GM19240 (cell line): ENCODE measurements around the gene PRDX5.

Source experiments
- DNase-seq: peaks from one replicate; pipeline ENCODE4 v3.0.0; 2011; ENCODE audit warnings: low spot score; ENCODE audit not compliant: insufficient read length

The PRDX5 gene

GRCh38 chr11:64317961-64318765 lies at the start of gene PRDX5:
TSS of gene PRDX5 (plus strand) at chr11:64318121. CDS start at chr11:64318216, 95 bp downstream.
- peak; percentile 92 for DNase-seq

GRCh38 chr11:64268893-64269539 lies 48.9 kb upstream of the PRDX5 start:
- no peak for DNase-seq

DNA sequence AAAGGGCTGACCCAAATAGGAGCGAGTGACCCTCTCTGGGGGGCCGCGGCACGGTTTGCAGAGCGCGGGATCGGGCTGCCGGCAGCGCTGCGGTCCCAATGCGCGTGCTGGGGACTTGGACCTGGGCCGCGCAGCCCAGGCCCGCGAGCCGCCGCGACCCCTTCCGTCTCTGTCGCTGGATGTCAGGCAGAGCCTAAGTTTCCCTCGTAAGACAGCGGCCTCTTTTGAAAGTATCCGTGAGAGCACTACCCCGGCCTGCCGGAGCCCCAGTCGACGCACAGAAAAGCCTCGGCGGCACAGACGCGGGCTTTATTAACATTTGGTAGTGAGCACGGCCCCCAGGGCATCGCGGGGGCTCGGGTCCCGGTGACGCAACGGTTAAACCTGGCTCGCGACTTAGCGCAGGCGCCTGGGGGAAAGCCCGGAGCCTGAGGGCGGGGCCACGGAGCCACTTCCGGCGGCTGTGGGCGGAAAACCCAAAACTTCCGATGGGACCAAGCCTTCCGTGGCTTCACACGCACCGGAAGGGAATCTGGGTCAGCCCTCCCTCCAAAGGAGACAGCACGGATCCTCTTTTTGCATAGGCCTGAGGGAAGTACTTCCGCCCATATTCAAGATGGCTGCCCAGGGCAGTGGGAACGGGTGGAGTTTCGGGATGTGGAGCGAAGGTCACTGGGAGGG lies 48.2 kb upstream of the PRDX5 start:
- DNase-seq = peak; percentile 74

GRCh38 chr11:64275031-64275800 lies 42.7 kb upstream of the PRDX5 start:
- DNase-seq = no peak

DNA sequence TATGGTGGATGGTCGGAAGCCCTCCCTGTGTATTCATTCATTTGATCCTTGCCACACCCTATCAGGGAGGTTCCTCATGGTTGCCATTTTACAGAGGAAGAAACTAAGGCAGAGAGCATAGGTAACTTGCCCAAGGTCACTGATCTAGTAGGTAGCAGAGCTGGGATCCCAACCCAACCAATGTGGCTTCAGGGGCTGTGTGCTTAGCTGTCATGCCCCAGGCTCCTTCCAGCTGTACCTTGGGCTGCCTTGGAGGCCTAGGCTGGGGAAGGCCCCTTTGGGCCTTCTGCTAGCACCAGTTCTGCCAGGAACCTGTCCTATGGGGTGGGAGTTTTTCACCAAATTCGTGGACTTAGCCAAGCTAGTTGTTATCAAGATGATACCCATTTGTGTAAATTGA lies 42.1 kb upstream of the PRDX5 start:
- no peak for DNase-seq

- DNase-seq = no peak
Observed at GRCh38 chr11:64276653-64277431, 41.1 kb upstream of the PRDX5 start.

GRCh38 chr11:64278576-64279190 lies 39.2 kb upstream of the PRDX5 start:
- DNase-seq = no peak

- DNase-seq = no peak
Observed at GRCh38 chr11:64281957-64282770, 35.8 kb upstream of the PRDX5 start.

DNA sequence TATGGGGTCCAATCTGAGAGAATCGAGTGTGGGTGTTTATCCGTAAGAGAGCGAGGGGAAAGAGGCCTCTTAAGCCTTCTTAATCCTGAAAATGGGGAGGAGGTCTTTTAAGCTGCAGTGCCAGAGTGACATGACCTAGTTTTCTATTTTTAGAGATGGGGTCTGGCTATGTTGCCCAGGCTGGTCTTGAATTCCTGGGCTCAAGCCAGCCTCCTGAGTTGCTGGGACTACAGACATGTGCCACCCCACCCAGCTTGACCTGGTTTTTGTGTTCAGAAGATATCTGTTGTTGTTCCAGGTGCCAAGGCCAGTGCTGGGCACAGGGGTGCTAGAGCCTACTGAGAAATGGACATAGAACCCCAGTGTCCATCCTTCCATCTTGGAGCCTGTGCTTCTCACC lies 34.8 kb upstream of the PRDX5 start:
- no peak for DNase-seq

DNA sequence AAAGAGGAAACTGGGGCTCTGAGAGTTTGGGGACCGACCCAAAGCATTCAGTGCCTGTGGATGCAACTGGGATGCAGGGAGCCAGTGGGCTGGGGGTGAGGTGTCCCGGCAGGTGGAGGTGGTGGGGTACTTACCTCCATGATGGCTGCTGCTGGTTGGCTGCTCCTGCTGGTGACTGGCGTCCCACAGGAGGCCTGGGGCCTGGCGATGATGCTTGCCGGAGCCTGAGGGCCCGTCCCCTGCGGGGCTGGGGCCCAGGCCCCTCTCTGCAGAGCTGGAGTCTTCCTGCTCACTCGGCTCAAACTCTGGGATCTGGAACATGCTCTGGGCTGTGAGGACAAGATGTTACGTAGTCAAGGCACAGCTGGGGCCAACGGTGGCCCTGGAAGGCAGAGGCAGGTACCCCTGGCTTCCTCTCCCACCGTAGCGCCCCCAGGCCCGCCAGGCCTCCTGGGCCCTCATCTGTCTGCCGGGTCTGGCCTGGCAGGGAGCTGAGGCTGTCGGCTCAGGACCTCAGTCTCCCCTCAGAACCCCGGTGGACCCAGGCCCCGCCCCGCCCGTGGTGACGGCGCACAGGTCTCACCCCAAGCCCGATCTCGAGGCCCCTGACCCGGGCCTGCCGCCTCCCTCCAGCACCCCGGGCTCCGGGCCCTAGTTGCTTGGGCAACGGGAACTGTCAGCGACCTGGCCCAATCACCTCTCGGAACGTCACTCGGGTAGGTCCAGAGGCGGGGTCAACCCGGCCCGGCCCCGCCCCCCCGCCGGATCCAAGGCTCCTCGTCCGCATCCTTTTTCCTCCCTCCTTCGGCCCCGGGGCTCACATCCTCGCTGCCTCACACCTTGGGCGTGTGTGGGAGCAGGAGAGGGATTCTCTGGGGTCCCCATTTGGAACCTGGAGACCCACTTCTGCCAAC lies 33.6 kb upstream of the PRDX5 start, which contains the start of gene BAD:
Gene BAD, minus strand, starts transcription at position 618 of the 914 bp plus-strand sequence. Its CDS starts 297 bp downstream, at position 321.
- DNase-seq = peak; percentile 99

- peak; percentile 94 for DNase-seq
Observed at GRCh38 chr11:64284962-64285884, 32.7 kb upstream of the PRDX5 start, which contains the start of gene GPR137. TSS of gene GPR137 (plus strand) at chr11:64285848. CDS start at chr11:64286525, 677 bp downstream.

DNA sequence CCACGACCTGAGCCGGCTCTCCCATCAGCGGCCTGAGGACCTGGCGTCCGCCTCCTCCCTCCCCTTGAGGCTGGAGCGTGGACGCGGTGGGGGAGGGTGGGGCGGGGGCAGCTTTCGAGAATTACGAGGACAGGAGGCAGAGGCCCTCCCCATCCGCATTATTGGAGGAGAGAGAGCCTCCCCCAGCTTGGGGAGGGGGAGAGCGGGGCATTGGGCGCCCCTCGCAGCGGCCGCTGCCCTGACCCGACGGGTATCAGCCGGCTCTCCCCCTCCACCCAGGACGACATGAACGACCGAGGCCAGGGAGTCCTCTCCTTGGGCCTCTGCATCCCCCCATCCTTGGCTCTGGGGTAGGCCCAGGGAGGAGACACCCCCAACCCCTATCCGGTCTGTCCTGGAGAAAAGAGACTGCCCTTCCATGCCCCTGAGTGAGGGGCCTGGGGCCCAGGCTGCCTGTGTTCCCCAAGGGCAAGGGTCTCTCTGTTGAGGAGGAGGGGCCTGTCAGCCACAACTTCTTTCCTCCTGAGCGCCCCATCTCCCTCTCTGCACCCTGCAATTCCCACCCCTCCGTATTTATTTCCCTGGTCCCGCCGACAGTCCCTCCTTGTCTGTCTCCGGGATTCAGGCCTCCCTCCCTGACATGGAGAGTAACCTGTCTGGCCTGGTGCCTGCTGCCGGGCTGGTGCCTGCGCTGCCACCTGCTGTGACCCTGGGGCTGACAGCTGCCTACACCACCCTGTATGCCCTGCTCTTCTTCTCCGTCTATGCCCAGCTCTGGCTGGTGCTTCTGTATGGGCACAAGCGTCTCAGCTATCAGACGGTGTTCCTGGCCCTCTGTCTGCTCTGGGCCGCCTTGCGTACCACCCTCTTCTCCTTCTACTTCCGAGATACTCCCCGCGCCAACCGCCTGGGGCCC lies 31.8 kb upstream of the PRDX5 start:
- no peak for DNase-seq

GRCh38 chr11:64286801-64287159 lies 31.1 kb upstream of the PRDX5 start:
- DNase-seq = no peak

GRCh38 chr11:64287676-64288352 lies 30.1 kb upstream of the PRDX5 start:
- no peak for DNase-seq

- no peak for DNase-seq
Observed at GRCh38 chr11:64288353-64288750, 29.6 kb upstream of the PRDX5 start.
